CD4-positive, alpha-beta T cell treated with Interleukin-6 for 4 hours (primary cell): ENCODE data around the gene NYNRIN.
"Not testable (repeated sequence)": the region's sequence is repeated elsewhere in the genome, so short reads cannot be mapped to it uniquely, and the experiment has no call there.

Experiments
- DNase-seq: peaks from one replicate; pipeline ENCODE4 v3.0.0-alpha.2; 2020; ENCODE audit warnings: mixed read lengths

NYNRIN gene

GRCh38 chr14:24370748-24371147 is 28.1 kb upstream of the NYNRIN start:
- DNase-seq = no peak

DNA sequence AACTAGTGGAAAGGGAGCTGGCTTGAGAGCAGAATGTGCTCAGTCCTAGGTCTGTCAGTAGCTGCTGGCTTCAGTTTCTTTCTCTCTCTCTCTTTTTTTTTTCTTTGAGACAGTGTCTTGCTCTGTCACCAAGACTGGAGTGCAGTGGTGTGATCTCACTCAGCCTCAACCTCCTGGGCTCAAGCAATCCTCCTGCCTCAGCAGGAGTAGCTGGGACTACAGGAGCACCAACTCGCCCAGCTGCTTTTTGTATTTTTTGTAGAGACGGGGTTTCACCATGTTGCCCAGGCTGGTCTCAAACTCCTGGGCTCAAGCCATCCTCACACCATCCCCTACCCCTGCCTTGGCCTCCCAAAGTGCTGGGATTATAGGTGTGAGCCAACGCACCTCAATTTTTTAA is 27.2 kb upstream of the NYNRIN start:
- not testable (repeated sequence) for DNase-seq

DNA sequence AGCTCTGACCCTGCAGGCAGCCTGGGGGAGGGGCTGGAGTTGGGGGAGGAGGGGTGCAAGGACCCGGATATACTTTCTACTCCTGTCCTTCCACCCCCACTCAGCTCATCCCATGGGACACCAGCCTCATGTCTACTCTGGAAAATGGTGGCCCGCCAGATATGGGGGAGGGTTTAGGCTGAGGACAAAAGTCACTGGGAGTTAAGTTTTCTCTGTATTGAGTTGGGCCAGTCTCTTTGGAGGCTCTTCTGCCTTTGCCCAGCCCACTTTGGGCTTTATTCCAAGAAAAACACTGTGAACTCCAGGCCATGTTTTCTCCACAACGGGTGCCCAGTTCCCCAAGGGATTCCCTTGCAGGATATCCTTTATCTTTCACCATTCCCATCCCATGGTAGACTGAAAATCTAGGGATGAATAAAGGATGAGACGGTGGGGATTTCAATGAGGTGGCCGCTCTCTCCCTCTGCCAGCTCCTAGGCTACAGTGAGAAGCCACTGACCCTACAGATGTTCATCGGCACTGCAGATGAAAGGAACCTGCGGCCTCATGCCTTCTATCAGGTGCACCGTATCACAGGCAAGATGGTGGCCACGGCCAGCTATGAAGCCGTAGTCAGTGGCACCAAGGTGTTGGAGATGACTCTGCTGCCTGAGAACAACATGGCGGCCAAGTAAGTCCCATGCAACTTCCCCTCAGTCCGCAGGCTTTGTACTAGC is 25.9 kb upstream of the NYNRIN start:
- DNase-seq = no peak

DNA sequence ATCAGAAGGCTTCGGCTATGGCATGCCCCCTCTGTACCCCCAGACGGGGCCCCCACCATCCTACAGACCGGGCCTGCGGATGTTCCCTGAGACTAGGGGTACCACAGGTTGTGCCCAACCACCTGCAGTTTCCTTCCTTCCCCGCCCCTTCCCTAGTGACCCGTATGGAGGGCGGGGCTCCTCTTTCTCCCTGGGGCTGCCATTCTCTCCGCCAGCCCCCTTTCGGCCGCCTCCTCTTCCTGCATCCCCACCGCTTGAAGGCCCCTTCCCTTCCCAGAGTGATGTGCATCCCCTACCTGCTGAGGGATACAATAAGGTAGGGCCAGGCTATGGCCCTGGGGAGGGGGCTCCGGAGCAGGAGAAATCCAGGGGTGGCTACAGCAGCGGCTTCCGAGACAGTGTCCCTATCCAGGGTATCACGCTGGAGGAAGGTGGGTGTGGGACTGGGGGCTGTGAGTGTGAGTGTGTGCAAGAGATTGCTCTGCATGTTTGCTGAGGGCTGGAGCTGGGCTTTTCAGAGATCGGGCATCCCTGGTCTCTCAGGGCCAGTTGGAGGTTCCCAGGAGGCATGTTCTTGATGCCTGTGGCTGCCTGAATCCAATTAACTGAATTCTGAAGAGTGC is 22.2 kb upstream of the NYNRIN start:
- no peak for DNase-seq

- no peak for DNase-seq
Observed at GRCh38 chr14:24377126-24377525, 21.7 kb upstream of the NYNRIN start.

- DNase-seq = no peak
Observed at GRCh38 chr14:24377657-24378056, 21.1 kb upstream of the NYNRIN start.

GRCh38 chr14:24378327-24378726 is 20.5 kb upstream of the NYNRIN start:
- no peak for DNase-seq

DNA sequence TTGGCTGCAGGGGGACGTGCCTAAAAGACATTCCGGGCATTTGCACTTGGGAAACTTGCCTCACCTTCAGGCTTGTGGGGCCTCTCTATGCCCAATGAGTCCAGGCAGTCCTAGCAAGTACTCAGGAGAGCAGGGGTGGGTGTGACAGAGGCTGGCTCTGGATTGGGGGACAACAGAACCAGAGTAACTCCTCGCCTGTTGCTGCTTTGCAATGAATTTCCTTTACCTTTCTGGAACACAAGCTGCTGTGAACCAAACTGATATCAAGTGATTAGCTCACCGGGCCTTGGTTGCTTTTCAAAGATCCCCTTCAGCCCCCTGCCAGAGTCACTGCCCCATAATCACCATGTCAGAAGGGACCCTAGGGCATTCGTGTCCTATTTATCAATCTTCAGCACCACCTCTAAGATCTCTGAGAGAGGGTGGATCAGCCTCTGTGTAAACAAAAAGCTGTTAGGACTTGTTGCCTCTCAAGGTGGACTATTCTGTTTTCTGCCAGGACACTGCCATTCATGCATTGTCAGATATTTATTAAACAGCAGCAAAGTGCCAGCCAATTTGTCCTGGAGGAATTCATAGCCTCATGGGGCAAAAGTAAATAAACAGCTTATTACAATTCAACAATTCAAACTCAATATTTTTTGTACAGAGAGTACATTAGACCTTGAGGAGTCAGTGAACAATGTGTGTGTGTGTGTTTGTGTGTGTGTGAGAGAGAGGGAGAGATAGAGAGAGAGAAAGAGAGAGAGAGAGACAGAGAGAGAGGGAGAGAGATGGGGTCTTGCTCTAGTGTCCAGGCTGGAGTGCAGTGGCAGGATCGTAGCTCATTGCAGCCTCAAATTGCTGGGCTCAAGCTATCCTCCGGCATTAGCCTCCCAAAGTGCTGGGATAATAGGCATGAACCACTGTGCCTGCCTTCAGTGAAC is 19.6 kb upstream of the NYNRIN start:
- DNase-seq = no peak

- no peak for DNase-seq
Observed at GRCh38 chr14:24379907-24380730, 18.7 kb upstream of the NYNRIN start.

DNA sequence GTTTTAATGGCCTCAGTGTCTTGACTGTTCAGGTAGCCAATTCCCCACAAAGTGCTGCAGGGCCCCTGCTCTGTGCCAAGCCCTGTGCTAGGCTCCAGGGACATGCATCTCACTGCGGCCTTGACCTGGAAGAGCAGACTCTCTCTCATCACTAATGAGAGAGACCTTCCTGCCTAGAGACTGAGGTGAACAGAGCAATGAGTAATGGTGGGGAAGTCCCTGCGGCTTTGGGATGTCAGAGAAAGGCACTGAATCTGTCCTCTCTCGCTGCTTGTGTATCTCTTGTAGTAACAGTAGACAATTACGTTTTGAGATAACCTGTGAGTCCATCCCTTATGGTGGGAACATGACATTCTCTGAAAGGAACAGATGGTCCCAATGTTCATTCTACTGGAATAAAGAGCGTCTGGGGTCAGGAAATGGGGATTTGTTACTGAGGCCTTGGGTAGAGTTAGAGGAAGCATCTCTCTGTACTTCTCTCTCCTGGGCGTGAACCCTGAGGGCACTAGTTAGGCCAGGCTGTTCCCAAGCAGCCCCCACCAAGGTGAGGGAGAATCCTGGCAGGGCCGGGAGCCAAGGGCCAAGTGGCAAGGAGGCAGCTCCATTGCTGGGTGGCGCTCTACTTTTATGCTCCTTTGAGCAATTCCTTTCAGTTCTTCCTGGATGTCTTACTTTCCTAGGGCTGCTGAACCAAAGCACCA is 17.3 kb upstream of the NYNRIN start:
- DNase-seq = no peak

DNA sequence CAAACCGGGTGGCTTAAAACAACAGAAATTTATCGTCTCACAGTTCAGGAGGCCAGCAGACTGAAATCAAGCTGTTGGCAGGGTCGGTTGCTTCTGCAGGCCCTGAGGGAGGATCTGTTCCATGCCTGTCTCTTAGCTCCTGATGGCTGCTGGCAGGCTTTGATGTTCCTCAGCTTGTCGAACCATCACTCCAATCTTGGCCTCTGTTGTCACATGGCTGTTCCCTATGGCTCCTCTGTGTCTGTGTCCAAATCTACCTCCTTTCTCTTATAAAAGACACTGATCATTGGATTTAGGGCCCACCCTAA is 16.8 kb upstream of the NYNRIN start:
- no peak for DNase-seq

DNA sequence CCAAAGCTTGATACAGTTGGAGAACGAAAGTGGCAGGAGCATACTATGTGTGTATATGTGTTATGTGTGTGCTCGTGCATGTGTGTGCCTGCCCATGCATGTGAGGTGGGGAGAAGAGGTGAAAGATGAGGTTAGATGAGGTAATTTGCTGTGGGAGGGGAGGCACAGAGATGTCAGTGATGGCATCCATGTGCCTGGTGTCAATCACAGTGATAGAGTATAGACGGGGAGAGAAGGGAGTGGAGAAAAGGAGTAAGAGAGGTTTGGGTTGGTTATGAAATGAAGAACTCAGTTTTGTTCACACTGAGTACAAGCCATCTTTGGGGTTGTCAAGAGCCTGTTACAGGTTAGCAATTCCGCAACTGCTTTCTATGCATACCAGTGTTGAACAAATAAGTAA is 14.6 kb upstream of the NYNRIN start:
- no peak for DNase-seq

GRCh38 chr14:24385524-24385923 is 13.3 kb upstream of the NYNRIN start:
- no peak for DNase-seq

DNA sequence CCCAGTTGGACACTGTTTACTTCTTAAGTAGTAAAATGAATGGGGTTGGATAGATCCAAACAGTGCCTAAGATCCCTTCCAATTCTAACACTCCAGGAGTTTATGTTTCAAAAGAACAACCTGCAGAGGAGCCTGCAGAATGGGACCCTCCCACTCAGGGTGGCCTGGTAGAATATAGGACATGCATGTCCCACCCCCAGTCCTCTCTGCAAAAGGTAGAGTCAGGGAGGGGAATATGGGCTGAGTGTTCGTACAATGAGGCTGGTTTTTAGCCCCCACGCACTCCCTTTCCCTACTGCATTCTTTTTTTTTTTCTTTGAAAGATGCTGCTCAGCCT is 11.8 kb upstream of the NYNRIN start:
- DNase-seq = no peak

- not testable (repeated sequence) for DNase-seq
Observed at GRCh38 chr14:24387579-24387978, 11.2 kb upstream of the NYNRIN start.

DNA sequence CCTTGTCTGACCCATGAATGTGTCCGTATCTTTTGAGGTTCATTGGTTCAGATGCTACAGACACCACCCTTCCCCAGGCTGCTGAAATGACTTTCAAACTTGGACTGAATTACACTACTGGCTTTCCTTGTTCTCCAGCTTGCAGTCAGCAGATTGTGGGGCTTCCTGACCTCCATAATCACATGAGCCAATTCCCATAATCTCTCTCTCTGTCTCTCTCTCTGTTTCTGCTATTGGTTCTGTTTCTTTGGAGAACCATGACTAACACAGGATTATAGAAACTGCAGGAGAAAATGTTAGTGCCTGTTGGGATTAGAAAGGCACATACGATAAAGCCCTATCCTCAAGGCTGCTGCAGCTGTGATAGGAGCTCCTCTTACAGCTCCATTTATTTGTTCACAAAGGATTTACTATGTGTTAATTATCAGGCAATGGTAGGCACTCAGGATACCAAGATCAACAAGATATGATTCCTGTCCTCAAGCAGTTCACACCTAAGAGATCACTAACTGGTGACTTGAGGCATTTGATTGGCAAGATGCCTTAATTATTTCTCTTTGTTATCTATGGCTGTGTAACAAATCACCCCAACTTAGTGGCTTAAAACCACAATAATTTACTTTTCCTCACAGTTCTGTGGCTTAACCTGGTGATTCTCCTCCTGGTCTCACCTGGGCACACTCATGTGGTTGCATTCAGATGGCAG is 10.2 kb upstream of the NYNRIN start:
- DNase-seq = no peak

GRCh38 chr14:24389226-24389848 is 9.5 kb upstream of the NYNRIN start:
- no peak for DNase-seq

DNA sequence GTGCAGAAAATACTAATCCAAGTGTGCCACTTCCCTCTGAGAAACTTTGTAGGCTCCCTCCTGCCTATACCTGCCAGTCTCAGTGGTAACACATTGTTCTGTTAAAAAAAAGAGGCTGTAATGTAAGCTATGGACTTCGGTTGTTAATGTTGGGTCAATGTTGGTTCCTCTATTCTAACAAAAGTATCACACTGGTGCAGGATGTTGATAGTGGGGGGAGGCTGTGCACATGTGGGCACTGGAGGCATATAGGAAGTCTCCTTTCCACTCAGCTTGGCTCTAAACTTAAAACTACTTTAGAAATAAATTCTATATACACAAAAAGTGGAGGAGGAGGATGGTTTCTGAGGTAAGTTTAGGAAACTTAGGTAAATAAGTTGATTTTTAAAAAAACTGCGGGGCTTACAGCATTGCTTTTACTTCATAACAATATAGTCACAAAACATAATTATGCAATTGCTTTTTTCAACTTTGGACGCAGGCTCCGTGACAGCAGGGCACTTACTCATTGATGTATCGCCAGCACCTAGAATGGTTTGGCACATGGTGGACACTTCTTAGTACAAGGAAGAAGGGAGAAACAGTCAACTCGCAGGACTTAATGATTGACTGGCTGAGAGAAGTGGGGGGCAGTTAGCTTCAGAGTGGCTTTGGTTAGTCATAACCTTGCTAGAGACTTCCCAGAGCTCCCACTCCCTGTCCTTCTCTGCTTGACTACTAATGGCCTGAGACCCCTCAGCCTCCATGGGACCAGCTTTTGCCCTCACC is 7.9 kb upstream of the NYNRIN start:
- no peak for DNase-seq

GRCh38 chr14:24392325-24393091 is 6.3 kb upstream of the NYNRIN start:
- DNase-seq = no peak

DNA sequence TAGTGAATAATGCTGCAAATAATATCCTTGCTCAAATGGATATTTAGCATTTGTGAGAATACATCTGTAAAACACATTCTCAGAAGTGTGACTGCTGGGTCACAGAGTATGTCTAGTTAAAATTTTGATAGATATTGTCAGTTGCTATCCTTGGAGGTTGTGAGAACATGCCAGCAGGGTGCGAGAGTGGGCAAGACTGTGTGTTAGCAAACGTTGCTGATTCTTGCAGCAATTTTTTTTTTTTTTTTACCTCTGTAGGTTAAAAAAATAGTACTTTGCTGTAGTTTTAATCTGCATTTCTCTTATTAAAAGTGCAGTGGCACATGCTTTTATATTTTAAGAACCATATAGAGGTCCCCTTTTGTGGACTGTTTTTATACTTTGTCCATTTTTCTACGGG is 4.5 kb upstream of the NYNRIN start:
- DNase-seq = peak; percentile 23
